OCI-LY7 (cell line): ENCODE data around the gene SCIMP.

Experiments used
- EZH2phosphoT487 ChIP-seq: fragments of 200-600 bp; sonication (generic); IDR thresholded peaks from 2 replicates; pipeline ENCODE4 v1.6.1; 2018; ENCODE audit warnings: low read depth, borderline replicate concordance, mild to moderate bottlenecking, mixed run types, antibody characterized with exemption, low read length, moderate library complexity, mixed read lengths
- TF ChIP-seq, protein P1 (sequence below): fragments of 200-600 bp; sonication (generic); conservative IDR thresholded peaks from 2 replicates; pipeline ENCODE4 v1.5.1; 2014; ENCODE audit warnings: mild to moderate bottlenecking, antibody characterized with exemption, low read length, moderate library complexity, mixed read lengths

DNA sequence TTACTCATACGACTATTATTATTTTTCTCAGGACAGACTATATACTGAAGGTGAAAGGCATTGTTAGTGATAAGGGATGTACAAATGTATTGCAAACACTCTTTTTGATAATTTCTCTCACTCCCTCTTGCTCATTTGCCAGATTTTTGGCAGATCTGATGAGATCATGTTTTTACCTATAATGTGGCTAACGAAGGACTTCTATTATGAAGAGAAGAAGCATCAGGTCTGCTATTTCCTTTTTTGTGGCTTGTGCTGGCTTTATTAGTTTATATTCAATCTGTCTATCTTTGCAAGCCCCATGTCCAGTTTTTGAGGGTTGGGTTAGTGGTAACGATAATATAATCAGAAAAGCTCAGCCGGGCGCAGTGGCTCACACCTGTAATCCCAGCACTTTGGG lies 22.5 kb upstream of the SCIMP start:
- TF ChIP-seq, protein P1, sequence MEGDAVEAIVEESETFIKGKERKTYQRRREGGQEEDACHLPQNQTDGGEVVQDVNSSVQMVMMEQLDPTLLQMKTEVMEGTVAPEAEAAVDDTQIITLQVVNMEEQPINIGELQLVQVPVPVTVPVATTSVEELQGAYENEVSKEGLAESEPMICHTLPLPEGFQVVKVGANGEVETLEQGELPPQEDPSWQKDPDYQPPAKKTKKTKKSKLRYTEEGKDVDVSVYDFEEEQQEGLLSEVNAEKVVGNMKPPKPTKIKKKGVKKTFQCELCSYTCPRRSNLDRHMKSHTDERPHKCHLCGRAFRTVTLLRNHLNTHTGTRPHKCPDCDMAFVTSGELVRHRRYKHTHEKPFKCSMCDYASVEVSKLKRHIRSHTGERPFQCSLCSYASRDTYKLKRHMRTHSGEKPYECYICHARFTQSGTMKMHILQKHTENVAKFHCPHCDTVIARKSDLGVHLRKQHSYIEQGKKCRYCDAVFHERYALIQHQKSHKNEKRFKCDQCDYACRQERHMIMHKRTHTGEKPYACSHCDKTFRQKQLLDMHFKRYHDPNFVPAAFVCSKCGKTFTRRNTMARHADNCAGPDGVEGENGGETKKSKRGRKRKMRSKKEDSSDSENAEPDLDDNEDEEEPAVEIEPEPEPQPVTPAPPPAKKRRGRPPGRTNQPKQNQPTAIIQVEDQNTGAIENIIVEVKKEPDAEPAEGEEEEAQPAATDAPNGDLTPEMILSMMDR = no peak
- TF ChIP-seq EZH2phosphoT487 = no peak
